AG04449 (cell line): ENCODE data around the gene CD63.
"Not testable (repeated sequence)": the region's sequence is repeated elsewhere in the genome, so short reads cannot be mapped to it uniquely, and the experiment has no call there.

Source experiments
- CTCF ChIA-PET: fragments of 350-600 bp; formaldehyde crosslinking; extraction: SDS; loops from one replicate; lab custom pipeline; 2021; ENCODE audit warnings: antibody characterized with exemption; lab: Yijun Ruan, JAX
- POLR2A ChIA-PET: fragments of 400-600, 350-600 bp; formaldehyde crosslinking; extraction: SDS; loops from one replicate; lab custom pipeline; 2020; ENCODE audit warnings: antibody characterized with exemption, inconsistent platforms; lab: Yijun Ruan, JAX
- DNase-seq: peaks from one replicate; pipeline ENCODE4 v3.0.0-alpha.2; 2010; ENCODE audit warnings: low read depth, low spot score
- H3K4me3 ChIP-seq: 2 replicates; pipeline ENCODE4 v1.5.1; 2011; ENCODE audit warnings: low read depth, mild to moderate bottlenecking, control low read depth, low read length
- CTCF ChIP-seq: IDR thresholded peaks from one replicate; pipeline ENCODE4 v1.5.1; 2011; ENCODE audit warnings: mild to moderate bottlenecking, moderate library complexity, low read length, control low read depth, inconsistent platforms; ENCODE audit not compliant: insufficient read depth; ENCODE audit errors: missing control alignments

Gene CD63

GRCh38 chr12:55762646-55763045 lies 33.8 kb upstream of the CD63 start:
- TF ChIP-seq CTCF: no peak
- CTCF ChIA-PET: interaction anchor here (0.6 to 3.0 kb wide), 4 partner anchors 17 to 178 kb away, joined by 3 to 13 read pairs (median 4); no protein-coding TSS in a partner anchor
- POLR2A ChIA-PET: interaction anchor here (0.9 kb wide), 1 partner anchor 10 kb away, joined by 3 read pairs; no protein-coding TSS in a partner anchor
- no peak for DNase-seq
- H3K4me3 ChIP-seq: no peak overlapping the region

- no peak overlapping the region for H3K4me3 ChIP-seq
- TF ChIP-seq CTCF: no peak
- POLR2A ChIA-PET: no interaction called here
- DNase-seq: no peak
- CTCF ChIA-PET: interaction anchor here (1.0 to 3.0 kb wide), 3 partner anchors 12 to 180 kb away, joined by 3 to 13 read pairs (median 4); no protein-coding TSS in a partner anchor
Measured at GRCh38 chr12:55760663-55761062, 31.9 kb upstream of the CD63 start.

DNA sequence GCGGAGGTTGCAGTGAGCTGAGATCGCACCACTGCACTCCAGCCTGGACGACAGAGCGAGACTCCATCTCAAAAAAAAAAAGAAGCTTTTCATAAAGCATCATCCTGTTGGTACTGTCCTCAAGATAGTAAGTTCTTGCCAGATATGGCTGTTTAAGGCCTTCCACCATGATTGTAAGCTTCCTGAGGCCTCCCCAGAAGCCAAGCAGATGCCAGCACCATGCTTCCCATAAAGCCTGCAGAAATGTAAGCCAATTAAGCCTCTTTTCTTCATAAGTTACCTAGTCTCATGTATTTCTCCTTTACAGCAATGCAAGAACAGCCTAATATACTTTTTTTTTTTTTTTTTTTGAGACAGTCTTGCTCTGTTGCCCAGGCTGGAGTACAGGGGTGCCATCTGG lies 29.8 kb upstream of the CD63 start:
- POLR2A ChIA-PET, DNase-seq, H3K4me3 ChIP-seq: not testable (repeated sequence)
- CTCF ChIA-PET: interaction anchor here (1.7 to 5.3 kb wide), 3 partner anchors 14 to 38 kb away, joined by 4 to 42 read pairs (median 12); partner anchors contain the start of gene GDF11

GRCh38 chr12:55757701-55758100 lies 28.9 kb upstream of the CD63 start:
- POLR2A ChIA-PET: interaction anchor here (0.6 kb wide), 2 partner anchors 10 to 48 kb away, joined by 3 to 5 read pairs; no protein-coding TSS in a partner anchor
- CTCF ChIA-PET: interaction anchor here (1.3 to 5.3 kb wide), 5 partner anchors 11 to 272 kb away, joined by 3 to 42 read pairs (median 12); partner anchors contain the start of gene GDF11

GRCh38 chr12:55755246-55755645 lies 26.4 kb upstream of the CD63 start:
- POLR2A ChIA-PET: no interaction called here
- no peak for TF ChIP-seq CTCF
- H3K4me3 ChIP-seq: no peak overlapping the region
- DNase-seq: no peak
- CTCF ChIA-PET: interaction anchor here (0.9 to 5.3 kb wide), 4 partner anchors 8 to 274 kb away, joined by 3 to 42 read pairs (median 12); partner anchors contain the start of gene GDF11

More at GRCh38 chr12:55757701-55758100, 28.9 kb upstream of the CD63 start:
- DNase-seq: no peak
- no peak overlapping the region for H3K4me3 ChIP-seq
- no peak for TF ChIP-seq CTCF

- no peak overlapping the region for H3K4me3 ChIP-seq
- no peak for TF ChIP-seq CTCF
- DNase-seq: no peak
- POLR2A ChIA-PET: interaction anchor here (0.7 kb wide), 1 partner anchor 9 kb away, joined by 5 read pairs; no protein-coding TSS in a partner anchor
- CTCF ChIA-PET: interaction anchor here (0.5 to 8.5 kb wide), 8 partner anchors 8 to 192 kb away, joined by 3 to 60 read pairs (median 5); no protein-coding TSS in a partner anchor
Measured at GRCh38 chr12:55748230-55748993, 19.6 kb upstream of the CD63 start.
